ENCODE measurements around the gene AUNIP. TPM values are rescaled to one million over a fixed set of nuclear protein-coding genes. Genes with fewer than 3 reads are reported as not detected.

Gene AUNIP
- total and polyA plus RNA-seq, 10 donors, result 0.07 to 1.3 (median 0.61) TPM; not detected in 3

GRCh38 chr1:25795946-25796810 is 63.1 kb downstream of the AUNIP start:
- Histone ChIP-seq H3K27me3 (replicated peaks in 1 of 7) (no peaks in the 10 kb centered on the region), H3K9me3 (no peaks in the 10 kb centered on the region), H3K36me3 (peaks cover 0 to 3% (median 0%) of the 10 kb centered on the region in 6 donors), H3K4me3 (no peak overlapping the region), H3K4me1 (peaks cover 15 to 53% (median 32%) of the 10 kb centered on the region in 6 donors), H3K27ac (peak overlapping the region in 6 of 8 donors; percentile 24 to 59 (median 38))
- 70 to 74% (median 71%) methylated on average over 22 of the region's 22 CpGs for WGBS, 5 donors
- intact Hi-C loops (cut with DNase I; ENCODE audit: low total_unique reads), result loop anchor here (5.0 kb wide), 1 partner anchor 294 kb away; no protein-coding TSS in a partner anchor
- no peak for DNase-seq
- TF ChIP-seq POLR2AphosphoS5 (IDR thresholded peaks at IDR 0.05) (no peak), POLR2A (IDR thresholded peaks at IDR 0.05) (no peak), CTCF (IDR thresholded peaks at IDR 0.05 in 8 of 11, conservative IDR thresholded peaks at IDR 0.05 in 3 of 11) (no peak)

GRCh38 chr1:25795211-25795610 is 64.0 kb downstream of the AUNIP start:
- no peak for DNase-seq
- WGBS, 5 donors, result 75 to 94% (median 88%) methylated on average over 2 of the region's 2 CpGs

GRCh38 chr1:25794325-25794724 is 64.9 kb downstream of the AUNIP start:
- H3K4me3 ChIP-seq, result no peak overlapping the region
- no peaks in the 10 kb centered on the region for H3K9me3 ChIP-seq
- peak overlapping the region in 5 of 8 donors; percentile 11 to 42 (median 16) for H3K27ac ChIP-seq
- H3K36me3 ChIP-seq, result peaks cover 0 to 4% (median 0%) of the 10 kb centered on the region in 6 donors
- intact Hi-C loops (cut with DNase I; ENCODE audit: low total_unique reads), result no loop called here
- H3K27me3 ChIP-seq (replicated peaks in 1 of 7), result no peaks in the 10 kb centered on the region
- WGBS, 5 donors, result 64 to 80% (median 71%) methylated on average over 8 of the region's 8 CpGs
- peaks cover 6 to 39% (median 19%) of the 10 kb centered on the region in 6 donors for H3K4me1 ChIP-seq
- TF ChIP-seq POLR2AphosphoS5 (IDR thresholded peaks at IDR 0.05) (peak in 1 of 3 donors; percentile 33), CTCF (IDR thresholded peaks at IDR 0.05 in 8 of 11, conservative IDR thresholded peaks at IDR 0.05 in 3 of 11) (no peak)
- DNase-seq, result no peak

More at GRCh38 chr1:25795211-25795610, 64.0 kb downstream of the AUNIP start:
- Histone ChIP-seq H3K27me3 (replicated peaks in 1 of 7) (no peaks in the 10 kb centered on the region), H3K27ac (no peak overlapping the region), H3K4me3 (no peak overlapping the region), H3K9me3 (no peaks in the 10 kb centered on the region), H3K4me1 (peaks cover 9 to 45% (median 24%) of the 10 kb centered on the region in 6 donors), H3K36me3 (peaks cover 0 to 4% (median 0%) of the 10 kb centered on the region in 6 donors)
- intact Hi-C loops (cut with DNase I; ENCODE audit: low total_unique reads), result loop anchor here (5.0 kb wide), 1 partner anchor 293 kb away; no protein-coding TSS in a partner anchor
- TF ChIP-seq CTCF (IDR thresholded peaks at IDR 0.05 in 8 of 11, conservative IDR thresholded peaks at IDR 0.05 in 3 of 11), result no peak
- TF ChIP-seq POLR2A (IDR thresholded peaks at IDR 0.05), result no peak
- no peak for TF ChIP-seq POLR2AphosphoS5 (IDR thresholded peaks at IDR 0.05)

- Histone ChIP-seq H3K27me3 (replicated peaks in 1 of 7) (no peaks in the 10 kb centered on the region), H3K4me3 (no peak overlapping the region), H3K4me1 (peaks cover 5 to 34% (median 14%) of the 10 kb centered on the region in 6 donors), H3K36me3 (peaks cover 0 to 9% (median 0%) of the 10 kb centered on the region in 6 donors), H3K27ac (peak overlapping the region in 5 of 8 donors; percentile 11 to 42 (median 16)), H3K9me3 (no peaks in the 10 kb centered on the region)
- no peak for DNase-seq
- WGBS, 5 donors, result 61 to 84% (median 66%) methylated on average over 7 of the region's 7 CpGs
- TF ChIP-seq POLR2A (IDR thresholded peaks at IDR 0.05) (no peak), POLR2AphosphoS5 (IDR thresholded peaks at IDR 0.05) (no peak), CTCF (IDR thresholded peaks at IDR 0.05 in 8 of 11, conservative IDR thresholded peaks at IDR 0.05 in 3 of 11) (no peak)
- intact Hi-C loops (cut with DNase I; ENCODE audit: low total_unique reads), result no loop called here
These were observed 65.6 kb downstream of the AUNIP start for GRCh38 chr1:25793585-25794170.
